ENCODE data around the gene SPINT4.

Gene SPINT4

DNA sequence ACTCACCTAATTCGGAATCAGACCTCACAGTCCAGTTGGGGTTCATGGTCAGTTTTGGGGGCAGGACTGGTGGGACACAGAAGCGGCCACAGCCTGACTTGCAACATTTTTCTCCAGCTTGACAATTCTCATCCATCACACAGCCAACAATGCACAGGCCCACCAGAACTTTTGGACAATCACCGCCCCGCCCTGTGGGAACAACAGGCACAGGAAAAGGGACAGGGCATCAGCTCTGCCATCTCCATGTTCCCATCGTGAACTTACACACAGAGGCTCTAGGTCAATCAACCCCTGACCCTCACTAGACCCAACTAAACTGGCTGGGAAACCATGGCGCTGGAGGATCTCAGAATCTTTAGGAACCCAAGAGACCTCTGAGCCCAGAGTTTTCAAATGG, 53.3 kb downstream of the SPINT4 start:
- in situ Hi-C loops (cut with HindIII; ENCODE audit: low sequenced_read_pairs), result no loop called here
- H3K4me3 ChIP-seq (ENCODE audit: low read depth, low read length), result no peak overlapping the region
- no peak for DNase-seq (ENCODE audit: low read depth)
- TF ChIP-seq, protein P1, sequence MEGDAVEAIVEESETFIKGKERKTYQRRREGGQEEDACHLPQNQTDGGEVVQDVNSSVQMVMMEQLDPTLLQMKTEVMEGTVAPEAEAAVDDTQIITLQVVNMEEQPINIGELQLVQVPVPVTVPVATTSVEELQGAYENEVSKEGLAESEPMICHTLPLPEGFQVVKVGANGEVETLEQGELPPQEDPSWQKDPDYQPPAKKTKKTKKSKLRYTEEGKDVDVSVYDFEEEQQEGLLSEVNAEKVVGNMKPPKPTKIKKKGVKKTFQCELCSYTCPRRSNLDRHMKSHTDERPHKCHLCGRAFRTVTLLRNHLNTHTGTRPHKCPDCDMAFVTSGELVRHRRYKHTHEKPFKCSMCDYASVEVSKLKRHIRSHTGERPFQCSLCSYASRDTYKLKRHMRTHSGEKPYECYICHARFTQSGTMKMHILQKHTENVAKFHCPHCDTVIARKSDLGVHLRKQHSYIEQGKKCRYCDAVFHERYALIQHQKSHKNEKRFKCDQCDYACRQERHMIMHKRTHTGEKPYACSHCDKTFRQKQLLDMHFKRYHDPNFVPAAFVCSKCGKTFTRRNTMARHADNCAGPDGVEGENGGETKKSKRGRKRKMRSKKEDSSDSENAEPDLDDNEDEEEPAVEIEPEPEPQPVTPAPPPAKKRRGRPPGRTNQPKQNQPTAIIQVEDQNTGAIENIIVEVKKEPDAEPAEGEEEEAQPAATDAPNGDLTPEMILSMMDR (IDR thresholded peaks at IDR 0.05; ENCODE audit: low read depth, low read length, missing control alignments), result no peak

Measured in astrocyte of the cerebellum (primary cell).